SK-N-MC (cell line): Measurements from ENCODE around the gene P4HA3.

Source experiments
- DNase-seq: peaks from one replicate; pipeline ENCODE4 v3.0.0-alpha.2; 2011; ENCODE audit warnings: low read depth, low spot score
- H3K27ac ChIP-seq: fragments of 200-600 bp; sonication (generic); 2 replicates; pipeline ENCODE4 v1.5.1; 2016; ENCODE audit warnings: mixed run types
- H3K36me3 ChIP-seq: fragments of 200-600 bp; sonication (generic); 2 replicates; pipeline ENCODE4 v1.6.1; 2017; ENCODE audit warnings: antibody characterized with exemption, low read length, mixed read lengths; ENCODE audit not compliant: insufficient read depth
- H3K4me3 ChIP-seq: fragments of 200-600 bp; sonication (generic); 2 replicates; pipeline ENCODE4 v1.5.1; 2016
- H3K9ac ChIP-seq: fragments of 200-600 bp; sonication (generic); 2 replicates; pipeline ENCODE4 v1.8.0; 2017; ENCODE audit warnings: mixed run types, mixed read lengths; ENCODE audit not compliant: insufficient read length
- H3K9me3 ChIP-seq: fragments of 200-600 bp; sonication (generic); 2 replicates; pipeline ENCODE4 v1.6.1; 2017; ENCODE audit warnings: low read depth, mild to moderate bottlenecking, antibody characterized with exemption, low read length, moderate library complexity, mixed read lengths
- EZH2 ChIP-seq: fragments of 200-600 bp; sonication (generic); IDR thresholded peaks from one replicate; pipeline ENCODE4 v1.6.1; 2017; ENCODE audit warnings: antibody characterized with exemption
- FOXP2 ChIP-seq: optimal IDR thresholded peaks from 2 replicates; pipeline ENCODE3; 2011; ENCODE audit warnings: mild to moderate bottlenecking, moderate library complexity; ENCODE audit not compliant: insufficient read depth; ENCODE audit errors: extremely low read length, control extremely low read depth
- POLR2AphosphoS5 ChIP-seq: IDR thresholded peaks from 2 replicates; pipeline ENCODE4 v1.6.1; 2012; ENCODE audit warnings: mild to moderate bottlenecking, low read depth, low read length, borderline replicate concordance

The P4HA3 gene

DNA sequence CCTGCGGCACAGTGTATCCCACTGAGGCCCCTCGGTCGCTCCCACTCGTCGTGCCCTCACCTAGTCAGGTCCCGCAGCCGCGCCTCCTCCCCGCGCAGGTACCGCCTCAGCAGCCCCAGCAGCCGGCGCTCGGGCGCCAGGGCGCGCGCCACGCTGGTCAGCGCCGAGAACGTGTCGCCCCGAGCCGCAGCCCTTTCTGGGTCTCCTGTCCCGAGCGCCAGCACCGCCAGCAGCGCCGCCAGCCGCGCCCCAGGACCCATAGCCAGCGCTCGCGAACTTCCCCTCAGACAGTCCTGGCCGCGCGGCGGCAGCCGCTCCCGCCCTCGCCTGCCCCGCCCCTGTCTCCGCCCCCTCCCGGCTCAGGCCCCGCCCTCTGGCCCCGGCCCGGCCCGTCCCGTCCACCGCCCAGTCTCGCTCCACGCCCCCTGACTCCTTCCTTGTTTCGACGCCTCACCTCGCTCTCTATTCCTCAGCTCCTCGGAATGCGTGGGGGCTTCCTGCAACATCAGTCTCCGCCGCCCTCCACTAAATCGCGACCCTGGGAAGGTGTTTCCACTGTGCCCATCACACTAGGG is at the start of gene P4HA3:
Gene P4HA3 (minus strand): TSS at position 289 of the 575 bp plus-strand sequence. CDS start 29 bp downstream, at position 260.
- Histone ChIP-seq H3K9ac (no peak within 1 kb of the TSS), H3K36me3 (no peaks in the 10 kb centered on the region), H3K4me3 (peak within 1 kb of the TSS; percentile 64), H3K27ac (no peak within 1 kb of the TSS), H3K9me3 (no peaks in the 10 kb centered on the region)
- DNase-seq: no peak
- TF ChIP-seq FOXP2 (no peak), EZH2 (no peak), POLR2AphosphoS5 (no peak)

GRCh38 chr11:74357449-74357848 is 46.0 kb upstream of the P4HA3 start:
- Histone ChIP-seq H3K4me3 (no peak overlapping the region), H3K9ac (no peak overlapping the region), H3K36me3 (peaks cover 11% of the 10 kb centered on the region), H3K9me3 (no peaks in the 10 kb centered on the region), H3K27ac (no peak overlapping the region)
- no peak for TF ChIP-seq FOXP2
- TF ChIP-seq POLR2AphosphoS5: no peak
- no peak for TF ChIP-seq EZH2
- DNase-seq: no peak

DNA sequence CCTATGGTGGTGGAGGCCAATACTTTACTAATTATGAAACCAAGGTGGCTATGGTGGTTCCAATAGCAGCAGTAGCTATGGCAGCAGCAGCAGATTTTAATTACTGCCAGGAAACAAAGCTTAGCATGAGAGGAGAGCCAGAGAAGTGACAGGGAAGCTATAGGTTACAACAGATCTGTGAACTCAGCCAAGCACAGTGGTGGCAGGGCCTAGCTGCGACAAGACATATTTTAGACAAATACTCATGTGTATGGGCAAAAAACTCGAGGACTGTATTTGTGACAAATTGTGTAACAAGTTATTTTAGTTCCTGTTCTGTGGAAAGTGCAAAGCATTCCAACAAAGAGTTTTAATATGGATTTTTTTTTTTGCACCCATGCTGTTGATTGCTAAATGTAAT is 44.2 kb upstream of the P4HA3 start:
- Histone ChIP-seq H3K9ac (no peak overlapping the region), H3K9me3 (no peaks in the 10 kb centered on the region), H3K36me3 (peaks cover 18% of the 10 kb centered on the region), H3K27ac (no peak overlapping the region), H3K4me3 (no peak overlapping the region)
- no peak for DNase-seq
- TF ChIP-seq FOXP2: no peak
- no peak for TF ChIP-seq EZH2
- no peak for TF ChIP-seq POLR2AphosphoS5

- Histone ChIP-seq H3K36me3 (peaks cover 15% of the 10 kb centered on the region), H3K9ac (no peak overlapping the region), H3K27ac (no peak overlapping the region), H3K9me3 (no peaks in the 10 kb centered on the region), H3K4me3 (no peak overlapping the region)
- TF ChIP-seq FOXP2 (no peak), EZH2 (no peak), POLR2AphosphoS5 (no peak)
- DNase-seq: no peak
Observed at GRCh38 chr11:74354036-74354435, 42.6 kb upstream of the P4HA3 start.

DNA sequence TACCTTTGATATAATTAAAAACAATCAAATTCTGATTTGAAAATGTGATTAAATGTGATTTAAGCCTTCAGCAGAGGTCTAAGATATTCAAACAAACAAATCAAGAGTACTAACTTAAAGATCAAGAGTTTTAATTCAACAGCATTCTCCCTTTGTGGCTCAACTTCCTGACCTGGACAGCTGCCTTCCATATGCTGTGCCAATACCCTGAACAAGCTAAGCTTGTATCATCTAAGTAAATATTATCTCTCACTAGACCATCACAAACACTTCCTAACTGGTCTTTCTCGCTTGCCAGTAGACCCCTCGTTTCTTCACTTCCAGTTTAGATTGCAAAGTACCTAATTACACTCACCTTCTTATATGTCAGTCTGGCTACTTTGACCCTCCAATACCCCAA is 35.9 kb upstream of the P4HA3 start:
- TF ChIP-seq POLR2AphosphoS5: no peak
- TF ChIP-seq FOXP2: no peak
- no peak for TF ChIP-seq EZH2

GRCh38 chr11:74345420-74345819 is 34.0 kb upstream of the P4HA3 start:
- Histone ChIP-seq H3K9ac (no peak overlapping the region), H3K27ac (no peak overlapping the region), H3K4me3 (no peak overlapping the region), H3K9me3 (no peaks in the 10 kb centered on the region), H3K36me3 (no peaks in the 10 kb centered on the region; the same call in 1 of the 2 replicates)
- DNase-seq: no peak
- TF ChIP-seq EZH2 (no peak), POLR2AphosphoS5 (no peak), FOXP2 (no peak)

More for the DNA sequence above, 35.9 kb upstream of the P4HA3 start:
- H3K9me3 ChIP-seq: no peaks in the 10 kb centered on the region
- H3K4me3 ChIP-seq: no peak overlapping the region
- no peak for DNase-seq
- H3K9ac ChIP-seq: no peak overlapping the region
- no peak overlapping the region for H3K27ac ChIP-seq
- H3K36me3 ChIP-seq: peaks cover 8% of the 10 kb centered on the region

GRCh38 chr11:74341921-74342320 is 30.5 kb upstream of the P4HA3 start:
- no peak for TF ChIP-seq FOXP2
- no peak for TF ChIP-seq POLR2AphosphoS5
- TF ChIP-seq EZH2: no peak
- 0 out of 2 replicates have a peak, but pooled peaks cover 3% of the 10 kb centered on the region for H3K36me3 ChIP-seq
- H3K9ac ChIP-seq: no peak overlapping the region
- H3K9me3 ChIP-seq: no peaks in the 10 kb centered on the region
- no peak overlapping the region for H3K4me3 ChIP-seq
- H3K27ac ChIP-seq: no peak overlapping the region
- DNase-seq: no peak

- Histone ChIP-seq H3K9ac (no peak overlapping the region), H3K9me3 (no peaks in the 10 kb centered on the region), H3K27ac (no peak overlapping the region), H3K36me3 (0 out of 2 replicates have a peak, but pooled peaks cover 3% of the 10 kb centered on the region), H3K4me3 (no peak overlapping the region)
- DNase-seq: no peak
- TF ChIP-seq POLR2AphosphoS5 (no peak), EZH2 (no peak), FOXP2 (no peak)
Observed at GRCh38 chr11:74339619-74340018, 28.2 kb upstream of the P4HA3 start.

DNA sequence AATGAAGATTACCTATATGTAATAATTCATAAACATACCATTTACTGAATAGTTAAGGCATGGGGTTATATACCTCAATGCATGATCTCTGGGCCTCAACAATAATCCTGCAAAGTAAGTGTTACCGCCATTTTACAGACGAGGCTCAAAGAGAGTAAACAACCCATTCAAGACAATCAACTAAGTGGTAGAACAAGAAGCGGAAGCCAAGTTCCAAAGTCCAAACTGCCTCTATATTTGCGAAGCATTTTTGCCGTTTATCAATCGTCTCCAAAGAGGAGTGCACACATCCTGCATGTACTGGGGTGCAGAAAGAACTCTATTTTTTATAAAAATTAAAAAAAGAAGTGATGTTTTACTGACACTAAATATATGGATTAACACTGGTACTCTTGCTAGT is 27.5 kb upstream of the P4HA3 start:
- Histone ChIP-seq H3K9me3 (no peaks in the 10 kb centered on the region), H3K36me3 (0 out of 2 replicates have a peak, but pooled peaks cover 3% of the 10 kb centered on the region)
- DNase-seq: no peak

More for the DNA sequence above, 27.5 kb upstream of the P4HA3 start:
- Histone ChIP-seq H3K27ac (no peak overlapping the region), H3K9ac (no peak overlapping the region), H3K4me3 (no peak overlapping the region)
- no peak for TF ChIP-seq FOXP2
- TF ChIP-seq EZH2: no peak
- no peak for TF ChIP-seq POLR2AphosphoS5
